K562 (cell line): ENCODE data around the gene PLCG2. TPM values are rescaled to one million over a fixed set of nuclear protein-coding genes. Genes with fewer than 3 reads are reported as not detected.

ENCODE experiments used
- HNRNPK ChIP-seq: fragments of 200-400 bp; formaldehyde crosslinking; IDR thresholded peaks from one replicate; pipeline ENCODE4 v1.6.1; 2018; ENCODE audit warnings: mild to moderate bottlenecking, low read depth, low read length; ENCODE audit not compliant: poor library complexity, severe bottlenecking
- ILF3 ChIP-seq: fragments of 450-650 bp; IDR thresholded peaks from 2 replicates; pipeline ENCODE4 v1.6.1; 2018; ENCODE audit warnings: antibody characterized with exemption, mild to moderate bottlenecking, moderate library complexity, borderline replicate concordance
- MAFF ChIP-seq: IDR thresholded peaks from 2 replicates; pipeline ENCODE4 v1.6.1; 2012; ENCODE audit warnings: low read length, improper control_type of control experiment
- MECOM ChIP-seq: fragments of 250-450 bp; sonication (Bioruptor Pico); IDR thresholded peaks from 2 replicates; pipeline ENCODE4 v1.8.0; 2022; ENCODE audit warnings: inconsistent platforms
- PHB2 ChIP-seq: fragments of 450-650 bp; IDR thresholded peaks from 2 replicates; pipeline ENCODE4 v1.6.1; 2017; ENCODE audit warnings: low read depth
- TSC22D4 ChIP-seq: fragments of 450-650 bp; IDR thresholded peaks from 2 replicates; pipeline ENCODE4 v1.6.1; 2016; ENCODE audit warnings: missing genetic modification characterization, missing biosample characterization, control low read depth
- USF2 ChIP-seq: sonication (generic); formaldehyde crosslinking; IDR thresholded peaks from 2 replicates; pipeline ENCODE4 v1.5.0; 2020; ENCODE audit warnings: missing genetic modification reagents
- ZNF224 ChIP-seq: sonication (generic); formaldehyde crosslinking; IDR thresholded peaks from 2 replicates; pipeline ENCODE4 v1.8.0; 2022; ENCODE audit warnings: mild to moderate bottlenecking, missing genetic modification reagents
- ZNF57 ChIP-seq: fragments of 450-650 bp; formaldehyde crosslinking; IDR thresholded peaks from 2 replicates; pipeline ENCODE4 v1.4.0; 2020; ENCODE audit warnings: mild to moderate bottlenecking, moderate library complexity
- polyA plus RNA-seq, 8 experiments: library from polyadenylated mRNA; depleted of rRNA in 4 of 8; stranded (reverse) in 5 of 8; unstranded in 3 of 8; fragments of >200 nt; fragmentation: Nextera tagmentation in 2 of 8; fragmentation: Illumina TruSeq in 1 of 8; extraction: Ambion mirVana in 2 of 8; extraction: Trizol in 1 of 8; gene quantifications; 2 replicates each; pipeline versions ENCODE4 v1.2.1 to v1.2.3, GENCODE V29; 2011 to 2014; ENCODE audit warnings: inconsistent platforms in 1 of 8, missing spikeins in 1 of 8
- total RNA-seq, 7 experiments: library from RNA; depleted of rRNA in 6 of 7; stranded (reverse); fragments of >200 nt in 6 of 7; fragmentation: Illumina TruSeq in 2 of 7; extraction: Trizol in 2 of 7; gene quantifications; 2 replicates each; pipeline versions ENCODE4 v1.2.1 to v1.2.3, GENCODE V29; 2011 to 2021; ENCODE audit warnings: low replicate concordance in 1 of 7
- TF ChIP-seq, protein P1 (sequence below), 2 experiments: fragments of 450-650 bp; IDR thresholded peaks; 2 replicates each; pipeline ENCODE4 v1.6.1; 2016; ENCODE audit warnings: mild to moderate bottlenecking in 2 of 2, borderline replicate concordance in 1 of 2, low read depth in 1 of 2, moderate library complexity in 1 of 2
- TF ChIP-seq, protein P2 (sequence below): fragments of 450-650 bp; IDR thresholded peaks from 2 replicates; pipeline ENCODE4 v1.6.1; 2016; ENCODE audit warnings: low read depth, mild to moderate bottlenecking, moderate library complexity

PLCG2 gene
- total and polyA plus RNA-seq, 9 of the 15 experiments (the other 6 are each of a cell fraction or from before 2014, with no cell fraction given), result 0.94 to 7.1 (median 3.1) TPM

DNA sequence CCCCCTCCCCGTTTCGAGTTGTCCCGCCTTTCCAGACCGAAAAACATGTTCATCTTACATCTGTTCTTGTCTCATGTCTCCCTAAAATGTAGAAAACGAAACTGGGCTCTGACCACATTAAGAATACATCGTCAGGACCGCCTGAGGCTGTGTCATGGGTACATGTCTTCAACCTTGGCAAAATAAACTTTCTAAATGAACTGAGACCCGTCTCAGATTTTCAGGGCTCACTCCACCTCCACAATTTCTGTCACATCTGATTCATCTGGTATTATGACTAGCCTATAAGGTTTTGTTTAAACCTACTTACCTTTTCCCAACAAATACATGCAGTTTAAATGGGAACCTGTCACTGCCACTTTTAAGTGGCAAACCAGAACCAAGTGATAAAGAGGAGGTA, 231.6 kb downstream of the PLCG2 start (continued):
- TF ChIP-seq, protein P1, sequence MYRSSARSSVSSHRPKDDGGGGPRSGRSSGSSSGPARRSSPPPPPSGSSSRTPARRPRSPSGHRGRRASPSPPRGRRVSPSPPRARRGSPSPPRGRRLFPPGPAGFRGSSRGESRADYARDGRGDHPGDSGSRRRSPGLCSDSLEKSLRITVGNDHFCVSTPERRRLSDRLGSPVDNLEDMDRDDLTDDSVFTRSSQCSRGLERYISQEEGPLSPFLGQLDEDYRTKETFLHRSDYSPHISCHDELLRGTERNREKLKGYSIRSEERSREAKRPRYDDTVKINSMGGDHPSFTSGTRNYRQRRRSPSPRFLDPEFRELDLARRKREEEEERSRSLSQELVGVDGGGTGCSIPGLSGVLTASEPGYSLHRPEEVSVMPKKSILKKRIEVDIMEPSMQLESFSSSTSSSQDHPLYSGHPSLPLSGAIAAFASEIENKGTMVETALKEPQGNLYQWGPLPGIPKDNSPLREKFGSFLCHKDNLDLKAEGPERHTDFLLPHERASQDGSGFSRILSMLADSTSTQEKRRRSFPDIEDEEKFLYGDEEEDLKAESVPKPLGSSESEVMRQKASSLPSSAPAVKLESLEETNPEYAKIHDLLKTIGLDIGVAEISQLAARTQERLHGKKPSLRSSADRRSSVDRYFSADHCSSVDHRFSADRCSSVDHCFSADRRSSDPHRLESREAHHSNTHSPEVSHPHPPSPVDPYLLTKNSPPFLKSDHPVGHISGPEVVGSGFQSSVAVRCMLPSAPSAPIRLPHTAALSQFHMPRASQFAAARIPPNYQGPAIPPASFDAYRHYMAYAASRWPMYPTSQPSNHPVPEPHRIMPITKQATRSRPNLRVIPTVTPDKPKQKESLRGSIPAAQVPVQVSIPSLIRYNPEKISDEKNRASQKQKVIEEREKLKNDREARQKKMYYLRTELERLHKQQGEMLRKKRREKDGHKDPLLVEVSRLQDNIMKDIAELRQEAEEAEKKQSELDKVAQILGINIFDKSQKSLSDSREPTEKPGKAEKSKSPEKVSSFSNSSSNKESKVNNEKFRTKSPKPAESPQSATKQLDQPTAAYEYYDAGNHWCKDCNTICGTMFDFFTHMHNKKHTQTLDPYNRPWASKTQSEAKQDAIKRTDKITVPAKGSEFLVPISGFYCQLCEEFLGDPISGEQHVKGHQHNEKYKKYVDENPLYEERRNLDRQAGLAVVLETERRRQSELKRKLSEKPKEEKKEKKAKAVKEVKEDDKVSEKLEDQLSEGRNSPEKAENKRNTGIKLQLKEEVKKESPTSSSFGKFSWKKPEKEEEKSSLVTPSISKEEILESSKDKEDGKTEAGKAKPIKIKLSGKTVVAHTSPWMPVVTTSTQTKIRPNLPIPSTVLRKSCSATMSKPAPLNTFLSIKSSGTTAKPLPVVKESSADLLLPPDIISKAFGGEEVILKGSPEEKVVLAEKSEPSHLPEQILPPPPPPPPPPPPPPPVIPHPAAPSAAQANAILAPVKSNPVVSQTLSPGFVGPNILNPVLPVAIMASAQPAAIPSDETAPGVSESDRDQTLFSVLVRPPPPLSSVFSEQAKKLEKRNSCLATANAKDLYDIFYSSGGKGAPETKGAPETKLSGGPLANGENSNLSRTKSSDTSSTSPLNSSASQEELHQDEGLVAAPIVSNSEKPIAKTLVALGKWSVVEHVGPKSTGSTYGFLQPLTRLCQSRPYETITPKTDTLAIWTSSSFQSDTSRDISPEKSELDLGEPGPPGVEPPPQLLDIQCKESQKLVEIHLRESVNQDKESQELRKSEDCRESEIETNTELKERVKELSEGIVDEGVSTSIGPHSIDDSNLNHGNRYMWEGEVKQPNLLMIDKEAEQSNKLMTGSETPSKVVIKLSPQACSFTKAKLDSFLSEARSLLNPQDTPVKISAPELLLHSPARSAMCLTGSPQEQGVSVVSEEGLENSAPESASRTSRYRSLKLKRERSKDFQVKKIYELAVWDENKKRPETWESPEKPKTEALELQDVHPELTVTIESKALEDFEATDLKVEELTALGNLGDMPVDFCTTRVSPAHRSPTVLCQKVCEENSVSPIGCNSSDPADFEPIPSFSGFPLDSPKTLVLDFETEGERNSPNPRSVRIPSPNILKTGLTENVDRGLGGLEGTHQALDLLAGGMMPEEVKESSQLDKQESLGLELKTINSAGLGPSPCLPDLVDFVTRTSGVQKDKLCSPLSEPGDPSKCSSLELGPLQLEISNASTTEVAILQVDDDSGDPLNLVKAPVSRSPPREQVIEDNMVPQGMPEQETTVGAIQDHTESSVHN (IDR thresholded peaks at IDR 0.05; ENCODE audit: borderline replicate concordance in 1 of 2, low read depth in 1 of 2), result no peak
- no peak for TF ChIP-seq MECOM (CRISPR knock-in tag)
- TF ChIP-seq ZNF57 (CRISPR knock-in tag), result no peak
- TF ChIP-seq USF2 (CRISPR knock-in tag), result no peak
- TF ChIP-seq TSC22D4 (tag), result no peak
- no peak for TF ChIP-seq ILF3
- no peak for TF ChIP-seq PHB2
- TF ChIP-seq, protein P2, sequence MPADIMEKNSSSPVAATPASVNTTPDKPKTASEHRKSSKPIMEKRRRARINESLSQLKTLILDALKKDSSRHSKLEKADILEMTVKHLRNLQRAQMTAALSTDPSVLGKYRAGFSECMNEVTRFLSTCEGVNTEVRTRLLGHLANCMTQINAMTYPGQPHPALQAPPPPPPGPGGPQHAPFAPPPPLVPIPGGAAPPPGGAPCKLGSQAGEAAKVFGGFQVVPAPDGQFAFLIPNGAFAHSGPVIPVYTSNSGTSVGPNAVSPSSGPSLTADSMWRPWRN, result no peak
- TF ChIP-seq HNRNPK, result no peak
- no peak for TF ChIP-seq ZNF224 (CRISPR knock-in tag)
- TF ChIP-seq MAFF, result no peak
